ENCODE results near the gene F10. TPM values are rescaled to one million over a fixed set of nuclear protein-coding genes. Genes with fewer than 3 reads are reported as not detected.

The F10 gene
- total RNA-seq, 1 donor from 2014 or later = 0.62 TPM

- DNase-seq = no peak
Observed at GRCh38 chr13:113138792-113139551, 16.4 kb downstream of the F10 start.

- DNase-seq = no peak
Observed at GRCh38 chr13:113139577-113139976, 17.0 kb downstream of the F10 start.

GRCh38 chr13:113140677-113141600 lies 18.3 kb downstream of the F10 start:
- DNase-seq = no peak

GRCh38 chr13:113141601-113141970 lies 19.0 kb downstream of the F10 start:
- DNase-seq = no peak

- no peak for DNase-seq
Observed at GRCh38 chr13:113142876-113143275, 20.3 kb downstream of the F10 start.

- no peak for DNase-seq
Observed at GRCh38 chr13:113143466-113144254, 21.1 kb downstream of the F10 start.

- DNase-seq = no peak
Observed at GRCh38 chr13:113144255-113144629, 21.6 kb downstream of the F10 start.

GRCh38 chr13:113145496-113145895 lies 22.9 kb downstream of the F10 start:
- DNase-seq = no peak

- DNase-seq = no peak
Observed at GRCh38 chr13:113145911-113146598, 23.5 kb downstream of the F10 start.

GRCh38 chr13:113146750-113147149 lies 24.2 kb downstream of the F10 start:
- no peak for DNase-seq

- no peak for DNase-seq
Observed at GRCh38 chr13:113147206-113147605, 24.6 kb downstream of the F10 start.

- no peak for DNase-seq
Observed at GRCh38 chr13:113148407-113148806, 25.8 kb downstream of the F10 start.

- no peak for DNase-seq
Observed at GRCh38 chr13:113148940-113149503, 26.4 kb downstream of the F10 start.

- DNase-seq = no peak
Observed at GRCh38 chr13:113149711-113150549, 27.3 kb downstream of the F10 start.

- DNase-seq = no peak
Observed at GRCh38 chr13:113150550-113151365, 28.2 kb downstream of the F10 start.

GRCh38 chr13:113151745-113152690 lies 29.4 kb downstream of the F10 start:
- no peak for DNase-seq

GRCh38 chr13:113152691-113152983 lies 30.0 kb downstream of the F10 start:
- DNase-seq = no peak

GRCh38 chr13:113152984-113153809 lies 30.6 kb downstream of the F10 start:
- no peak for DNase-seq
